ENCODE results near the gene CD34. TPM values are rescaled to one million over a fixed set of nuclear protein-coding genes. Genes with fewer than 3 reads are reported as not detected.

Gene CD34
- total RNA-seq, 1 experiment from 2014 or later, result 0.35 TPM

- no peak overlapping the region for H2BK120ac ChIP-seq (ENCODE audit: low read depth, low read length, poor library complexity, severe bottlenecking)
- H4K20me1 ChIP-seq (ENCODE audit: control insufficient read depth, insufficient read depth, insufficient read length), result no peaks in the 10 kb centered on the region
- no peaks in the 10 kb centered on the region for H3K23me2 ChIP-seq (ENCODE audit: insufficient read length, low read depth, low read length, poor library complexity, severe bottlenecking)
- no peaks in the 10 kb centered on the region for H3K79me2 ChIP-seq (ENCODE audit: insufficient read depth, low read length)
- no peak overlapping the region for H3K9ac ChIP-seq (ENCODE audit: extremely low read depth, insufficient read length, low read length)
- H3K4me3 Mint-ChIP-seq, result no peak overlapping the region
- H3K18ac ChIP-seq (ENCODE audit: insufficient read length, low read depth, low read length), result no peak overlapping the region
- no peak overlapping the region for H3K27ac Mint-ChIP-seq
- TF ChIP-seq, protein P1, sequence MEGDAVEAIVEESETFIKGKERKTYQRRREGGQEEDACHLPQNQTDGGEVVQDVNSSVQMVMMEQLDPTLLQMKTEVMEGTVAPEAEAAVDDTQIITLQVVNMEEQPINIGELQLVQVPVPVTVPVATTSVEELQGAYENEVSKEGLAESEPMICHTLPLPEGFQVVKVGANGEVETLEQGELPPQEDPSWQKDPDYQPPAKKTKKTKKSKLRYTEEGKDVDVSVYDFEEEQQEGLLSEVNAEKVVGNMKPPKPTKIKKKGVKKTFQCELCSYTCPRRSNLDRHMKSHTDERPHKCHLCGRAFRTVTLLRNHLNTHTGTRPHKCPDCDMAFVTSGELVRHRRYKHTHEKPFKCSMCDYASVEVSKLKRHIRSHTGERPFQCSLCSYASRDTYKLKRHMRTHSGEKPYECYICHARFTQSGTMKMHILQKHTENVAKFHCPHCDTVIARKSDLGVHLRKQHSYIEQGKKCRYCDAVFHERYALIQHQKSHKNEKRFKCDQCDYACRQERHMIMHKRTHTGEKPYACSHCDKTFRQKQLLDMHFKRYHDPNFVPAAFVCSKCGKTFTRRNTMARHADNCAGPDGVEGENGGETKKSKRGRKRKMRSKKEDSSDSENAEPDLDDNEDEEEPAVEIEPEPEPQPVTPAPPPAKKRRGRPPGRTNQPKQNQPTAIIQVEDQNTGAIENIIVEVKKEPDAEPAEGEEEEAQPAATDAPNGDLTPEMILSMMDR (conservative IDR thresholded peaks at IDR 0.05), result no peak
- H2AFZ ChIP-seq (ENCODE audit: low read length), result no peak overlapping the region
- no peak overlapping the region for H3K14ac ChIP-seq (ENCODE audit: insufficient read depth, low read length)
- H3K23ac ChIP-seq (ENCODE audit: insufficient read length, low read depth, low read length), result no peak overlapping the region
- H3T11ph ChIP-seq (ENCODE audit: low read length), result no peak overlapping the region
- H3K27ac ChIP-seq (ENCODE audit: insufficient read length, low read depth, low read length), result no peak overlapping the region
- no peaks in the 10 kb centered on the region for H3K9me3 ChIP-seq (ENCODE audit: control insufficient read depth, low read depth, low read length)
- no peak overlapping the region for H2AK5ac ChIP-seq (ENCODE audit: insufficient read length, low read length)
- H4K8ac ChIP-seq (replicated peaks; ENCODE audit: insufficient read length, low read depth, low read length), result no peak overlapping the region
- no peak overlapping the region for H2BK15ac ChIP-seq (ENCODE audit: low read depth, low read length)
- no peak overlapping the region for H4K91ac ChIP-seq (ENCODE audit: insufficient read length, low read depth, low read length)
- no peak overlapping the region for H2BK12ac ChIP-seq (ENCODE audit: insufficient read length, low read depth, low read length)
- H3K9me3 Mint-ChIP-seq, result no peaks in the 10 kb centered on the region
- H4K5ac ChIP-seq (ENCODE audit: insufficient read length, low read depth, low read length), result no peak overlapping the region
- H3K4me1 Mint-ChIP-seq, result peaks cover 2 to 11% of the 10 kb centered on the region in 2 experiments; a peak in 3 of 4 replicates
- no peak for DNase-seq
- H2BK20ac ChIP-seq (ENCODE audit: low read depth, low read length, poor library complexity, severe bottlenecking), result no peak overlapping the region
- no peaks in the 10 kb centered on the region for H3K79me1 ChIP-seq (ENCODE audit: insufficient read depth, low read depth, low read length, poor library complexity, severe bottlenecking)
- peaks cover 11% of the 10 kb centered on the region for H3K27me3 Mint-ChIP-seq (ENCODE audit: low read depth)
- no peak overlapping the region for H3K4me2 ChIP-seq (ENCODE audit: insufficient read depth, insufficient read length, low read length)
- H2BK5ac ChIP-seq (ENCODE audit: insufficient read length, low read length), result no peak overlapping the region
- WGBS (ENCODE audit: extremely low coverage, insufficient read length, low lambda C conversion rate), result no CpG with 5 or more reads among the region's 1 CpG
- H3K4me1 ChIP-seq (ENCODE audit: insufficient read depth, low read length), result no peaks in the 10 kb centered on the region
- no peaks in the 10 kb centered on the region for H3K36me3 Mint-ChIP-seq (ENCODE audit: insufficient read depth in 1 of 3, low read depth in 3 of 3)
- H3K4ac ChIP-seq (ENCODE audit: low read depth, low read length), result no peak overlapping the region
- H3K56ac ChIP-seq (ENCODE audit: insufficient read length, low read depth, low read length), result no peak overlapping the region
- H3K27me3 ChIP-seq (ENCODE audit: insufficient read depth, low read length), result no peaks in the 10 kb centered on the region
Measured at GRCh38 chr1:207904391-207904790, 6.5 kb downstream of the CD34 start.

Measured in H9 (cell line).